ENCODE data around the gene ETFA.
A peak's percentile ranks its signal among the peaks of the same experiment; 100 is the strongest.

Gene ETFA

GRCh38 chr15:76178296-76179000 is 132.8 kb downstream of the ETFA start:
- no peak for ATAC-seq
- no peak for TF ChIP-seq SNAI2 (CRISPR knock-in tag; IDR thresholded peaks at IDR 0.05)
- TF ChIP-seq ZC3H10 (CRISPR knock-in tag; IDR thresholded peaks at IDR 0.05): no peak
- TF ChIP-seq ISL1 (CRISPR knock-in tag; IDR thresholded peaks at IDR 0.05): no peak
- no peak for TF ChIP-seq TCF4 (CRISPR knock-in tag; IDR thresholded peaks at IDR 0.05; ENCODE audit: borderline replicate concordance)
- no peak for TF ChIP-seq PATZ1 (CRISPR knock-in tag; IDR thresholded peaks at IDR 0.05; ENCODE audit: borderline replicate concordance)
- no peak for TF ChIP-seq ZNF70 (CRISPR knock-in tag; IDR thresholded peaks at IDR 0.05)
- no peak for TF ChIP-seq CSDC2 (CRISPR knock-in tag; IDR thresholded peaks at IDR 0.05)
- TF ChIP-seq ARNTL (CRISPR knock-in tag; IDR thresholded peaks at IDR 0.05; ENCODE audit: borderline replicate concordance, low read depth): no peak

DNA sequence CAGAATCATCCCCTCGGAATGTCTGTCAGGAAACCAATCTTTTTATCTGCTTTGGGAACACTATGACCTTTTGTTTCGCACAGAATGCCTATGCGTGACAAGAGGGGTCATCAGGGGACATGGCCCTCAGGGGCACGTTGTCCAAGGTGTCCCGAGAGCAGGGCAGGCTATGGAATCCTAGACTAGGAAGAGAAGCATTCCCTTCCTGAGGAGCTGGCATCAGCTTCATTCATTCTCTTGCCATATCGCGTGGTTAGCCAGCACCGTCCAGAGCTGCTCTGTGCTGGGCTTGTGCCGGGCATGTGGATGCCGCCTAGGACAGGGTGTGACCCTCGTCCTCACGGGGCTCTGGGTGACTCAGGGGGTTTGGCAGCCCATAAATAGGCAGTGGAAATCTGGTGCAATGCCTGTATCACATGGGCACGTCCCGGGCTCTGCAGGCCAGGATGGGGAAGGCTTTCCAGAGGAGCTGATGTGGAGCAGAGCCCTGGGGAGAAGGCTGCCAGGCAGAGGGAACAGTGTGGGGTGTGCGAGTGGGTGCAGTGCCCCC is 133.7 kb downstream of the ETFA start:
- TF ChIP-seq, protein P1, sequence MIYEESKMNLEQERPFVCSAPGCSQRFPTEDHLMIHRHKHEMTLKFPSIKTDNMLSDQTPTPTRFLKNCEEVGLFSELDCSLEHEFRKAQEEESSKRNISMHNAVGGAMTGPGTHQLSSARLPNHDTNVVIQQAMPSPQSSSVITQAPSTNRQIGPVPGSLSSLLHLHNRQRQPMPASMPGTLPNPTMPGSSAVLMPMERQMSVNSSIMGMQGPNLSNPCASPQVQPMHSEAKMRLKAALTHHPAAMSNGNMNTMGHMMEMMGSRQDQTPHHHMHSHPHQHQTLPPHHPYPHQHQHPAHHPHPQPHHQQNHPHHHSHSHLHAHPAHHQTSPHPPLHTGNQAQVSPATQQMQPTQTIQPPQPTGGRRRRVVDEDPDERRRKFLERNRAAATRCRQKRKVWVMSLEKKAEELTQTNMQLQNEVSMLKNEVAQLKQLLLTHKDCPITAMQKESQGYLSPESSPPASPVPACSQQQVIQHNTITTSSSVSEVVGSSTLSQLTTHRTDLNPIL (CRISPR knock-in tag; IDR thresholded peaks at IDR 0.05; ENCODE audit: low read depth): no peak
- TF ChIP-seq ZFP30 (CRISPR knock-in tag; IDR thresholded peaks at IDR 0.05) (no peak), PATZ1 (CRISPR knock-in tag; IDR thresholded peaks at IDR 0.05; ENCODE audit: borderline replicate concordance) (no peak)
- ATAC-seq: peak; percentile 51

- no peak for TF ChIP-seq TOX (CRISPR knock-in tag; IDR thresholded peaks at IDR 0.05; ENCODE audit: borderline replicate concordance)
- TF ChIP-seq ZC3H10 (CRISPR knock-in tag; IDR thresholded peaks at IDR 0.05): no peak
- TF ChIP-seq ZNF565 (CRISPR knock-in tag; conservative IDR thresholded peaks at IDR 0.05; ENCODE audit: low read depth): no peak
- TF ChIP-seq, protein P1 (CRISPR knock-in tag; IDR thresholded peaks at IDR 0.05; ENCODE audit: low read depth): no peak
- no peak for TF ChIP-seq ISL1 (CRISPR knock-in tag; IDR thresholded peaks at IDR 0.05)
- no peak for TF ChIP-seq ZFP30 (CRISPR knock-in tag; IDR thresholded peaks at IDR 0.05)
- TF ChIP-seq SNAI2 (CRISPR knock-in tag; IDR thresholded peaks at IDR 0.05): no peak
- no peak for TF ChIP-seq ARNTL (CRISPR knock-in tag; IDR thresholded peaks at IDR 0.05; ENCODE audit: borderline replicate concordance, low read depth)
- TF ChIP-seq, protein P2, sequence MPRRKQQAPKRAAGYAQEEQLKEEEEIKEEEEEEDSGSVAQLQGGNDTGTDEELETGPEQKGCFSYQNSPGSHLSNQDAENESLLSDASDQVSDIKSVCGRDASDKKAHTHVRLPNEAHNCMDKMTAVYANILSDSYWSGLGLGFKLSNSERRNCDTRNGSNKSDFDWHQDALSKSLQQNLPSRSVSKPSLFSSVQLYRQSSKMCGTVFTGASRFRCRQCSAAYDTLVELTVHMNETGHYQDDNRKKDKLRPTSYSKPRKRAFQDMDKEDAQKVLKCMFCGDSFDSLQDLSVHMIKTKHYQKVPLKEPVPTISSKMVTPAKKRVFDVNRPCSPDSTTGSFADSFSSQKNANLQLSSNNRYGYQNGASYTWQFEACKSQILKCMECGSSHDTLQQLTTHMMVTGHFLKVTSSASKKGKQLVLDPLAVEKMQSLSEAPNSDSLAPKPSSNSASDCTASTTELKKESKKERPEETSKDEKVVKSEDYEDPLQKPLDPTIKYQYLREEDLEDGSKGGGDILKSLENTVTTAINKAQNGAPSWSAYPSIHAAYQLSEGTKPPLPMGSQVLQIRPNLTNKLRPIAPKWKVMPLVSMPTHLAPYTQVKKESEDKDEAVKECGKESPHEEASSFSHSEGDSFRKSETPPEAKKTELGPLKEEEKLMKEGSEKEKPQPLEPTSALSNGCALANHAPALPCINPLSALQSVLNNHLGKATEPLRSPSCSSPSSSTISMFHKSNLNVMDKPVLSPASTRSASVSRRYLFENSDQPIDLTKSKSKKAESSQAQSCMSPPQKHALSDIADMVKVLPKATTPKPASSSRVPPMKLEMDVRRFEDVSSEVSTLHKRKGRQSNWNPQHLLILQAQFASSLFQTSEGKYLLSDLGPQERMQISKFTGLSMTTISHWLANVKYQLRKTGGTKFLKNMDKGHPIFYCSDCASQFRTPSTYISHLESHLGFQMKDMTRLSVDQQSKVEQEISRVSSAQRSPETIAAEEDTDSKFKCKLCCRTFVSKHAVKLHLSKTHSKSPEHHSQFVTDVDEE (CRISPR knock-in tag; IDR thresholded peaks at IDR 0.05): no peak
- no peak for TF ChIP-seq POU6F1 (CRISPR knock-in tag; IDR thresholded peaks at IDR 0.05; ENCODE audit: borderline replicate concordance, low read depth)
- TF ChIP-seq ZFP3 (CRISPR knock-in tag; IDR thresholded peaks at IDR 0.05): no peak
- TF ChIP-seq ZNF70 (CRISPR knock-in tag; IDR thresholded peaks at IDR 0.05): no peak
- TF ChIP-seq RARB (CRISPR knock-in tag; IDR thresholded peaks at IDR 0.05): no peak
- TF ChIP-seq OSR1 (CRISPR knock-in tag; IDR thresholded peaks at IDR 0.05): no peak
- no peak for TF ChIP-seq TCF4 (CRISPR knock-in tag; IDR thresholded peaks at IDR 0.05; ENCODE audit: borderline replicate concordance)
- no peak for TF ChIP-seq PPARA (CRISPR knock-in tag; IDR thresholded peaks at IDR 0.05; ENCODE audit: borderline replicate concordance)
- TF ChIP-seq BACH2 (CRISPR knock-in tag; IDR thresholded peaks at IDR 0.05; ENCODE audit: borderline replicate concordance): no peak
- no peak for TF ChIP-seq ZNF8 (CRISPR knock-in tag; IDR thresholded peaks at IDR 0.05)
- TF ChIP-seq CSDC2 (CRISPR knock-in tag; IDR thresholded peaks at IDR 0.05): no peak
- TF ChIP-seq PATZ1 (CRISPR knock-in tag; IDR thresholded peaks at IDR 0.05; ENCODE audit: borderline replicate concordance): no peak
- no peak for ATAC-seq
Measured at GRCh38 chr15:76176487-76177085, 134.7 kb downstream of the ETFA start.
